ENCODE results near the gene PPIA. TPM values are rescaled to one million over a fixed set of nuclear protein-coding genes. Genes with fewer than 3 reads are reported as not detected.

Gene PPIA
- total RNA-seq, 4 donors from 2014 or later = 1,097 to 2,167 (median 1,431) TPM

GRCh38 chr7:44787041-44787440, 9.4 kb upstream of the PPIA start:
- no peak for ATAC-seq
- Histone ChIP-seq H3K36me3 (no peaks in the 10 kb centered on the region), H3K4me1 (peaks cover 0 to 8% (median 0%) of the 10 kb centered on the region in 3 donors), H3K27me3 (no peaks in the 10 kb centered on the region), H3K9me3 (peaks cover 0 to 8% (median 0%) of the 10 kb centered on the region in 3 donors), H3K4me3 (no peak overlapping the region), H3K27ac (no peak overlapping the region)
- TF ChIP-seq CTCF (IDR thresholded peaks at IDR 0.05) (no peak), EP300 (IDR thresholded peaks at IDR 0.05) (no peak), POLR2A (IDR thresholded peaks at IDR 0.05) (no peak), POLR2AphosphoS5 (IDR thresholded peaks at IDR 0.05) (no peak)
- WGBS, 2 donors (ENCODE audit: low coverage in 1 of 2) = 85% methylated on average over 4 of the region's 4 CpGs; no CpG with 5 or more reads in 1 of the 2 donors

GRCh38 chr7:44787762-44788161, 8.7 kb upstream of the PPIA start:
- ATAC-seq = no peak
- WGBS, 2 donors (ENCODE audit: low coverage in 1 of 2) = 43 to 100% methylated on average over 1 of the region's 3 CpGs
- Histone ChIP-seq H3K27me3 (no peaks in the 10 kb centered on the region), H3K4me1 (peaks cover 0 to 9% (median 0%) of the 10 kb centered on the region in 3 donors), H3K4me3 (no peak overlapping the region), H3K9me3 (peaks cover 0 to 8% (median 0%) of the 10 kb centered on the region in 3 donors), H3K27ac (no peak overlapping the region), H3K36me3 (no peaks in the 10 kb centered on the region)
- TF ChIP-seq POLR2A (IDR thresholded peaks at IDR 0.05) (no peak), CTCF (IDR thresholded peaks at IDR 0.05) (no peak), EP300 (IDR thresholded peaks at IDR 0.05) (no peak), POLR2AphosphoS5 (IDR thresholded peaks at IDR 0.05) (no peak)

- no peak overlapping the region for H3K4me3 ChIP-seq
- H3K27me3 ChIP-seq = no peaks in the 10 kb centered on the region
- no peak overlapping the region for H3K27ac ChIP-seq
- ATAC-seq = no peak
- H3K36me3 ChIP-seq = no peaks in the 10 kb centered on the region
- TF ChIP-seq CTCF (IDR thresholded peaks at IDR 0.05) (no peak), EP300 (IDR thresholded peaks at IDR 0.05) (no peak), POLR2AphosphoS5 (IDR thresholded peaks at IDR 0.05) (no peak), POLR2A (IDR thresholded peaks at IDR 0.05) (no peak)
- H3K4me1 ChIP-seq = peaks cover 0 to 15% (median 0%) of the 10 kb centered on the region in 3 donors
- 80 to 81% methylated on average over 5 of the region's 5 CpGs for WGBS, 2 donors (ENCODE audit: low coverage in 1 of 2)
- no peaks in the 10 kb centered on the region for H3K9me3 ChIP-seq
Observed at GRCh38 chr7:44789990-44790389, 6.5 kb upstream of the PPIA start.

GRCh38 chr7:44791278-44792219, 4.9 kb upstream of the PPIA start:
- 69 to 76% methylated on average over 4 to 8 of the region's 8 CpGs for WGBS, 2 donors (ENCODE audit: low coverage in 1 of 2)
- TF ChIP-seq CTCF (IDR thresholded peaks at IDR 0.05) (no peak), POLR2A (IDR thresholded peaks at IDR 0.05) (no peak), EP300 (IDR thresholded peaks at IDR 0.05) (no peak), POLR2AphosphoS5 (IDR thresholded peaks at IDR 0.05) (no peak)
- H3K36me3 ChIP-seq = no peaks in the 10 kb centered on the region
- H3K27me3 ChIP-seq = no peaks in the 10 kb centered on the region
- H3K9me3 ChIP-seq = no peaks in the 10 kb centered on the region
- peak overlapping the region in 3 of 4 donors; percentile 35 to 49 (median 47) for H3K27ac ChIP-seq
- H3K4me1 ChIP-seq = peaks cover 0 to 25% (median 0%) of the 10 kb centered on the region in 3 donors
- no peak overlapping the region for H3K4me3 ChIP-seq
- no peak for ATAC-seq

Data from gastroesophageal sphincter (tissue), 4 donors.